ENCODE measurements around the gene HOXA7. TPM values are rescaled to one million over a fixed set of nuclear protein-coding genes. Genes with fewer than 3 reads are reported as not detected.

Gene HOXA7
- total and polyA plus RNA-seq, 12 donors = 7.9 to 39.1 (median 22.7) TPM

DNA sequence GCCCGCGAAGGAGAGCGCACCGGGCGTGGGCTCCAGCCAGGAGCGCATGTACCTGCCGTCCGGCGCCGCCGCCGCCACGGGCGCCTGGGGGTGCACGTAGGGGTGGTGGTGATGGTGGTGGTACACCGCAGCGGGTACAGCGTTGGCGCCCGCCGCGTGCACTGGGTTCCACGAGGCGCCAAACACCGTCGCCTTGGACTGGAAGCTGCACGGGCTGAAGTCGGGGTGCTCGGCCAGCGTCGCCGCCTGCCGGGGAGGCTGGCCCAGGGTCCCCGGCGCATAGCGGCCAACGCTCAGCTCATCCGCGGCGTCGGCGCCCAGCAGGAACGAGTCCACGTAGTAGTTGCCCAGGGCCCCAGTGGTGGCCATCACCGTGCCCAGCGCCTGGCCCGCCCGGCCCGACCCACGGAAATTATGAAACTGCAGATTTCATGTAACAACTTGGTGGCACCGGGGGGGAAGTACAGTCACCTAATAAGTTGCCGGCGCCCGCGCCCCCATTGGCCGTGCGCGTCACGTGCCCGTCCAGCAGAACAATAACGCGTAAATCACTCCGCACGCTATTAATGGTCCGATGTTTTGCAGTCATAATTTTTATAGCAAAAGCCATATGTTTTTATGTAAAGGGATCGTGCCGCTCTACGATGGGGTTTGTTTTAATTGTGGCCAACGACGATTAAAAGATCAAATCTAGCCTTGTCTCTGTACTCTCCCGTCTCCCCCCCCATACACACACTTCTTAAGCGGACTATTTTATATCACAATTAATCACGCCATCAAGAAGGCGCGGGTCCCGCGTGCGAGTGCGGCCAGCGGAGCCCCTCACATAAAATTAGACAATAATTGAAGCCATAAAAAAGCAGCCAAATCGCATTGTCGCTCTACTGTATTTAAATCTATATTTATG is 8.9 kb upstream of the HOXA7 start, which contains the start of gene HOXA9:
HOXA9 (minus strand) TSS at position 449 of the 907 bp plus-strand sequence; CDS start at position 369, 80 bp downstream.
- peaks cover 3 to 21% of the 10 kb centered on the region in 2 donors for H3K4me1 ChIP-seq (replicated peaks in 1 of 2)
- intact Hi-C loops (cut with DNase I) = loop anchor here (10.0 kb wide), 3 partner anchors 791 to 1281 kb away; no protein-coding TSS in a partner anchor
- no peaks in the 10 kb centered on the region for H3K9me3 ChIP-seq (replicated peaks in 1 of 3)
- WGBS, 4 donors = 3 to 6% (median 5%) methylated on average over 28 to 82 of the region's 82 CpGs
- DNase-seq = peak; percentile 82 to 92 (median 87)
- no peaks in the 10 kb centered on the region for H3K36me3 ChIP-seq (replicated peaks in 1 of 2)
- H3K27me3 ChIP-seq = peaks cover 51% of the 10 kb centered on the region
- H3K4me3 ChIP-seq = peak within 1 kb of the TSS in 2 of 4 donors; percentile 43 to 60
- H3K27ac ChIP-seq = peak within 1 kb of the TSS in 4 of 5 donors; percentile 5 to 74 (median 62)
- TF ChIP-seq, protein P1, sequence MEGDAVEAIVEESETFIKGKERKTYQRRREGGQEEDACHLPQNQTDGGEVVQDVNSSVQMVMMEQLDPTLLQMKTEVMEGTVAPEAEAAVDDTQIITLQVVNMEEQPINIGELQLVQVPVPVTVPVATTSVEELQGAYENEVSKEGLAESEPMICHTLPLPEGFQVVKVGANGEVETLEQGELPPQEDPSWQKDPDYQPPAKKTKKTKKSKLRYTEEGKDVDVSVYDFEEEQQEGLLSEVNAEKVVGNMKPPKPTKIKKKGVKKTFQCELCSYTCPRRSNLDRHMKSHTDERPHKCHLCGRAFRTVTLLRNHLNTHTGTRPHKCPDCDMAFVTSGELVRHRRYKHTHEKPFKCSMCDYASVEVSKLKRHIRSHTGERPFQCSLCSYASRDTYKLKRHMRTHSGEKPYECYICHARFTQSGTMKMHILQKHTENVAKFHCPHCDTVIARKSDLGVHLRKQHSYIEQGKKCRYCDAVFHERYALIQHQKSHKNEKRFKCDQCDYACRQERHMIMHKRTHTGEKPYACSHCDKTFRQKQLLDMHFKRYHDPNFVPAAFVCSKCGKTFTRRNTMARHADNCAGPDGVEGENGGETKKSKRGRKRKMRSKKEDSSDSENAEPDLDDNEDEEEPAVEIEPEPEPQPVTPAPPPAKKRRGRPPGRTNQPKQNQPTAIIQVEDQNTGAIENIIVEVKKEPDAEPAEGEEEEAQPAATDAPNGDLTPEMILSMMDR (IDR thresholded peaks at IDR 0.05) = no peak
- TF ChIP-seq POLR2A (IDR thresholded peaks at IDR 0.05) = peak in 1 of 2 donors; percentile 59

DNA sequence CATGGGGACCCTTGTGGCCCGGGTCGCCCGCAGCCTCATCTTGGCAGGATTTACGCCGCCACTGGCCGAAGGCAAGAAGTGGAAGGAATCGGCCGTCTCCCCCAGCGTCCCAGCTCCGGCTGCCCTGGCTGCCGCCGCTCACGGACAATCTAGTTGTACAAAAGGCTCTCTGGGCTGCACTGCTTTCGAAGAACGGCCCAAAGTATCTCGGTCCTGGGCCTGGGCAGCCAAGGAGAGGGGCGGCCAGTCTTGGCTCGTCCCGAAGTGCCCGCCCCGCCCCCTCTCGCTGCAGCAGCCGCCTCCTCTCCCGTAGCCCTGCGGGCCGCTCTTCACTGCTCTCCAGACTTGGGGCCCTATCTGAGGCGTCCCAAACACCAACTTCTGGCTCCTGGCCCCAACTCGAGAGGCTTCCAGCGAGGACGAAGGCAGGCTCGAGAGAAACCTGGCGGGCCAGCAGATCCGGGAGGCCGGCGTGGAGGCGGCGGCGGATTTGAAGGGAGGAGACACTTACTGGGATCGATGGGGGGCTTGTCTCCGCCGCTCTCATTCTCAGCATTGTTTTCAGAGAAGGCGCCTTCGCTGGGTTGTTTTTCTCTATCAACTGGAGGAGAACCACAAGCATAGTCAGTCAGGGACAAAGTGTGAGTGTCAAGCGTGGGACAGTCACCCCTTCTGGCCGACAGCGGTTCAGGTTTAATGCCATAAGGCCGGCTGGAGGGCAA is 8.1 kb upstream of the HOXA7 start:
- peaks cover 4 to 24% of the 10 kb centered on the region in 2 donors for H3K4me1 ChIP-seq (replicated peaks in 1 of 2)
- TF ChIP-seq POLR2A (IDR thresholded peaks at IDR 0.05) = no peak
- TF ChIP-seq, protein P1 (IDR thresholded peaks at IDR 0.05) = peak in 2 of 6 experiments; percentile 9 to 22

DNA sequence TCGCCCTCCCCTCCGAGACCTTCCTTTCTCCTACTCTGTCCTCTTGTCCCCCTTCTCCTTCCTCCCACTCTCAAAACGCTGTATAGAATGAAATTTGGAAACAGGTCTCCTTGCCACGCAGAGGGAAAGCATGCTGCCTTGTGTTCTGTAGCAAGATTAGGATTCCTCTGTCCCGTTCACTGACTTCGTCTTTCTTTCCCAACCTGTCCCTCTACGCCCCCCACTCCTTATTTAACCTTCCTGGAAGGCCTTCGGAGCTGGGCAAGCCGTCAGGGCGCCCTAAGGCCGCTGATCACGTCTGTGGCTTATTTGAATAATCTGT is 7.5 kb upstream of the HOXA7 start:
- peak overlapping the region in 2 of 5 donors; percentile 74 for H3K27ac ChIP-seq
- DNase-seq = no peak
- no peaks in the 10 kb centered on the region for H3K9me3 ChIP-seq (replicated peaks in 1 of 3)
- WGBS, 4 donors = 52 to 61% (median 58%) methylated on average over 12 of the region's 12 CpGs
- no peak for TF ChIP-seq POLR2A (IDR thresholded peaks at IDR 0.05)
- TF ChIP-seq, protein P1 (IDR thresholded peaks at IDR 0.05) = no peak
- no peaks in the 10 kb centered on the region for H3K36me3 ChIP-seq (replicated peaks in 1 of 2)
- H3K27me3 ChIP-seq = peaks cover 38% of the 10 kb centered on the region
- peak overlapping the region in 2 of 4 donors; percentile 7 to 60 for H3K4me3 ChIP-seq
- intact Hi-C loops (cut with DNase I) = loop anchor here (5.0 to 10.0 kb wide), 4 partner anchors 789 to 1279 kb away; no protein-coding TSS in a partner anchor
- H3K4me1 ChIP-seq (replicated peaks in 1 of 2) = peaks cover 4 to 24% of the 10 kb centered on the region in 2 donors

More for the DNA sequence above, 8.1 kb upstream of the HOXA7 start:
- intact Hi-C loops (cut with DNase I) = loop anchor here (5.0 to 10.0 kb wide), 4 partner anchors 790 to 1280 kb away; no protein-coding TSS in a partner anchor
- peak overlapping the region in 3 of 5 donors; percentile 5 to 74 (median 74) for H3K27ac ChIP-seq
- peak in 2 of 7 donors; percentile 34 to 48 for DNase-seq
- peaks cover 43% of the 10 kb centered on the region for H3K27me3 ChIP-seq
- H3K4me3 ChIP-seq = peak overlapping the region in 2 of 4 donors; percentile 43 to 60
- H3K36me3 ChIP-seq (replicated peaks in 1 of 2) = no peaks in the 10 kb centered on the region
- WGBS, 4 donors = 22 to 40% (median 23%) methylated on average over 23 to 47 of the region's 47 CpGs
- H3K9me3 ChIP-seq (replicated peaks in 1 of 3) = no peaks in the 10 kb centered on the region
